Measurements from ENCODE around the gene SLC36A2. TPM values are rescaled to one million over a fixed set of nuclear protein-coding genes. Genes with fewer than 3 reads are reported as not detected.

SLC36A2 gene
- total and polyA plus RNA-seq, 4 donors: 0.06 to 0.30 (median 0.24) TPM; not detected in 1

- no peak for DNase-seq (ENCODE audit: low read depth in 4 of 6, low spot score in 6 of 6)
- Histone ChIP-seq H3K27me3 (ENCODE audit: control insufficient read depth, insufficient read depth, low read length) (no peaks in the 10 kb centered on the region), H3K36me3 (ENCODE audit: control insufficient read depth, insufficient read depth, low read length) (no peaks in the 10 kb centered on the region), H3K4me3 (ENCODE audit: low read depth, low read length) (no peak overlapping the region), H3K4me1 (ENCODE audit: control insufficient read depth, insufficient read depth, low read length) (no peaks in the 10 kb centered on the region), H3K9me3 (ENCODE audit: control insufficient read depth, insufficient read depth, low read length) (no peaks in the 10 kb centered on the region), H3K27ac (ENCODE audit: low read depth, low read length) (no peak overlapping the region)
- WGBS (ENCODE audit: insufficient coverage): 90% methylated on average over 2 of the region's 4 CpGs
Observed at GRCh38 chr5:151338734-151339133, 8.6 kb downstream of the SLC36A2 start.

- 90% methylated on average over 2 of the region's 2 CpGs for WGBS (ENCODE audit: insufficient coverage)
Observed at GRCh38 chr5:151332857-151333256, 14.5 kb downstream of the SLC36A2 start.

GRCh38 chr5:151328734-151329133, 18.6 kb downstream of the SLC36A2 start:
- Histone ChIP-seq H3K4me3 (ENCODE audit: low read depth, low read length) (no peak overlapping the region), H3K9me3 (ENCODE audit: control insufficient read depth, insufficient read depth, low read length) (no peaks in the 10 kb centered on the region), H3K27ac (ENCODE audit: low read depth, low read length) (no peak overlapping the region), H3K36me3 (ENCODE audit: control insufficient read depth, insufficient read depth, low read length) (no peaks in the 10 kb centered on the region), H3K4me1 (ENCODE audit: control insufficient read depth, insufficient read depth, low read length) (no peaks in the 10 kb centered on the region), H3K27me3 (ENCODE audit: control insufficient read depth, insufficient read depth, low read length) (no peaks in the 10 kb centered on the region)
- peak in 1 of 6 donors; percentile 32 for DNase-seq (ENCODE audit: low read depth in 4 of 6, low spot score in 6 of 6)
- 76% methylated on average over 3 of the region's 4 CpGs for WGBS (ENCODE audit: insufficient coverage)

More at GRCh38 chr5:151332857-151333256, 14.5 kb downstream of the SLC36A2 start:
- DNase-seq (ENCODE audit: low read depth in 4 of 6, low spot score in 6 of 6): no peak
- Histone ChIP-seq H3K4me3 (ENCODE audit: low read depth, low read length) (no peak overlapping the region), H3K4me1 (ENCODE audit: control insufficient read depth, insufficient read depth, low read length) (no peaks in the 10 kb centered on the region), H3K27me3 (ENCODE audit: control insufficient read depth, insufficient read depth, low read length) (no peaks in the 10 kb centered on the region), H3K36me3 (ENCODE audit: control insufficient read depth, insufficient read depth, low read length) (no peaks in the 10 kb centered on the region), H3K9me3 (ENCODE audit: control insufficient read depth, insufficient read depth, low read length) (no peaks in the 10 kb centered on the region), H3K27ac (ENCODE audit: low read depth, low read length) (no peak overlapping the region)

- WGBS (ENCODE audit: insufficient coverage): no CpG with 5 or more reads among the region's 2 CpGs
- Histone ChIP-seq H3K4me1 (ENCODE audit: control insufficient read depth, insufficient read depth, low read length) (no peaks in the 10 kb centered on the region), H3K4me3 (ENCODE audit: low read depth, low read length) (no peak overlapping the region), H3K36me3 (ENCODE audit: control insufficient read depth, insufficient read depth, low read length) (no peaks in the 10 kb centered on the region), H3K9me3 (ENCODE audit: control insufficient read depth, insufficient read depth, low read length) (no peaks in the 10 kb centered on the region), H3K27me3 (ENCODE audit: control insufficient read depth, insufficient read depth, low read length) (no peaks in the 10 kb centered on the region), H3K27ac (ENCODE audit: low read depth, low read length) (no peak overlapping the region)
- no peak for DNase-seq (ENCODE audit: low read depth in 4 of 6, low spot score in 6 of 6)
Observed at GRCh38 chr5:151327585-151327984, 19.8 kb downstream of the SLC36A2 start.

GRCh38 chr5:151326266-151326665, 21.1 kb downstream of the SLC36A2 start:
- H3K36me3 ChIP-seq (ENCODE audit: control insufficient read depth, insufficient read depth, low read length): no peaks in the 10 kb centered on the region
- H3K4me1 ChIP-seq (ENCODE audit: control insufficient read depth, insufficient read depth, low read length): no peaks in the 10 kb centered on the region
- H3K9me3 ChIP-seq (ENCODE audit: control insufficient read depth, insufficient read depth, low read length): no peaks in the 10 kb centered on the region
- H3K27me3 ChIP-seq (ENCODE audit: control insufficient read depth, insufficient read depth, low read length): no peaks in the 10 kb centered on the region
- no peak overlapping the region for H3K27ac ChIP-seq (ENCODE audit: low read depth, low read length)
- WGBS (ENCODE audit: insufficient coverage): 97% methylated on average over 3 of the region's 3 CpGs
- no peak overlapping the region for H3K4me3 ChIP-seq (ENCODE audit: low read depth, low read length)
- no peak for DNase-seq (ENCODE audit: low read depth in 4 of 6, low spot score in 6 of 6)

GRCh38 chr5:151320481-151320880, 26.9 kb downstream of the SLC36A2 start:
- Histone ChIP-seq H3K27me3 (ENCODE audit: control insufficient read depth, insufficient read depth, low read length) (no peaks in the 10 kb centered on the region), H3K4me3 (ENCODE audit: low read depth, low read length) (no peak overlapping the region), H3K4me1 (ENCODE audit: control insufficient read depth, insufficient read depth, low read length) (no peaks in the 10 kb centered on the region), H3K27ac (ENCODE audit: low read depth, low read length) (no peak overlapping the region), H3K36me3 (ENCODE audit: control insufficient read depth, insufficient read depth, low read length) (no peaks in the 10 kb centered on the region), H3K9me3 (ENCODE audit: control insufficient read depth, insufficient read depth, low read length) (no peaks in the 10 kb centered on the region)
- WGBS (ENCODE audit: insufficient coverage): 100% methylated on average over 2 of the region's 4 CpGs
- no peak for DNase-seq (ENCODE audit: low read depth in 4 of 6, low spot score in 6 of 6)

GRCh38 chr5:151318850-151319732, 28.3 kb downstream of the SLC36A2 start:
- DNase-seq (ENCODE audit: low read depth in 4 of 6, low spot score in 6 of 6): peak in 2 of 6 donors; percentile 8 to 59
- no peaks in the 10 kb centered on the region for H3K27me3 ChIP-seq (ENCODE audit: control insufficient read depth, insufficient read depth, low read length)

GRCh38 chr5:151317871-151318270, 29.5 kb downstream of the SLC36A2 start:
- H3K27ac ChIP-seq (ENCODE audit: low read depth, low read length): no peak overlapping the region
- no peaks in the 10 kb centered on the region for H3K27me3 ChIP-seq (ENCODE audit: control insufficient read depth, insufficient read depth, low read length)
- no CpG with 5 or more reads among the region's 2 CpGs for WGBS (ENCODE audit: insufficient coverage)
- no peak overlapping the region for H3K4me3 ChIP-seq (ENCODE audit: low read depth, low read length)
- DNase-seq (ENCODE audit: low read depth in 4 of 6, low spot score in 6 of 6): peak in 2 of 6 donors; percentile 3 to 16
- no peaks in the 10 kb centered on the region for H3K36me3 ChIP-seq (ENCODE audit: control insufficient read depth, insufficient read depth, low read length)
- no peaks in the 10 kb centered on the region for H3K9me3 ChIP-seq (ENCODE audit: control insufficient read depth, insufficient read depth, low read length)
- H3K4me1 ChIP-seq (ENCODE audit: control insufficient read depth, insufficient read depth, low read length): no peaks in the 10 kb centered on the region

More at GRCh38 chr5:151318850-151319732, 28.3 kb downstream of the SLC36A2 start:
- H3K4me3 ChIP-seq (ENCODE audit: low read depth, low read length): no peak overlapping the region
- H3K36me3 ChIP-seq (ENCODE audit: control insufficient read depth, insufficient read depth, low read length): no peaks in the 10 kb centered on the region
- no peaks in the 10 kb centered on the region for H3K4me1 ChIP-seq (ENCODE audit: control insufficient read depth, insufficient read depth, low read length)
- no peak overlapping the region for H3K27ac ChIP-seq (ENCODE audit: low read depth, low read length)
- H3K9me3 ChIP-seq (ENCODE audit: control insufficient read depth, insufficient read depth, low read length): no peaks in the 10 kb centered on the region
- WGBS (ENCODE audit: insufficient coverage): 56% methylated on average over 1 of the region's 2 CpGs

GRCh38 chr5:151315998-151316597, 31.3 kb downstream of the SLC36A2 start:
- 40% methylated on average over 3 of the region's 8 CpGs for WGBS (ENCODE audit: insufficient coverage)

More at GRCh38 chr5:151315998-151316597, 31.3 kb downstream of the SLC36A2 start:
- H3K27me3 ChIP-seq (ENCODE audit: control insufficient read depth, insufficient read depth, low read length): no peaks in the 10 kb centered on the region
- no peak overlapping the region for H3K27ac ChIP-seq (ENCODE audit: low read depth, low read length)
- no peak overlapping the region for H3K4me3 ChIP-seq (ENCODE audit: low read depth, low read length)
- no peaks in the 10 kb centered on the region for H3K36me3 ChIP-seq (ENCODE audit: control insufficient read depth, insufficient read depth, low read length)
- H3K9me3 ChIP-seq (ENCODE audit: control insufficient read depth, insufficient read depth, low read length): no peaks in the 10 kb centered on the region
- H3K4me1 ChIP-seq (ENCODE audit: control insufficient read depth, insufficient read depth, low read length): no peaks in the 10 kb centered on the region
- DNase-seq (ENCODE audit: low read depth in 4 of 6, low spot score in 6 of 6): peak in 5 of 6 donors; percentile 19 to 83 (median 33)

Data from spinal cord (tissue), 10 donors.